ENCODE results near the gene TMEM132D.

Gene TMEM132D

GRCh38 chr12:129494766-129495165, 409.1 kb downstream of the TMEM132D start:
- no peak for DNase-seq (ENCODE audit: low read depth)
- no peak overlapping the region for H3K4me3 ChIP-seq (ENCODE audit: control insufficient read depth, low read depth, low read length)
- TF ChIP-seq CTCF (conservative IDR thresholded peaks at IDR 0.05; ENCODE audit: control insufficient read depth, insufficient read depth, low read depth, low read length), result no peak

- no peak for TF ChIP-seq CTCF (conservative IDR thresholded peaks at IDR 0.05; ENCODE audit: control insufficient read depth, insufficient read depth, low read depth, low read length)
- no peak overlapping the region for H3K4me3 ChIP-seq (ENCODE audit: control insufficient read depth, low read depth, low read length)
- no peak for DNase-seq (ENCODE audit: low read depth)
Observed at GRCh38 chr12:129494260-129494659, 409.6 kb downstream of the TMEM132D start.

- no peak overlapping the region for H3K4me3 ChIP-seq (ENCODE audit: control insufficient read depth, low read depth, low read length)
Observed at GRCh38 chr12:129489100-129489676, 414.6 kb downstream of the TMEM132D start.

GRCh38 chr12:129486931-129487330, 416.9 kb downstream of the TMEM132D start:
- no peak for TF ChIP-seq CTCF (conservative IDR thresholded peaks at IDR 0.05; ENCODE audit: control insufficient read depth, insufficient read depth, low read depth, low read length)
- no peak for DNase-seq (ENCODE audit: low read depth)
- no peak overlapping the region for H3K4me3 ChIP-seq (ENCODE audit: control insufficient read depth, low read depth, low read length)

More at GRCh38 chr12:129489100-129489676, 414.6 kb downstream of the TMEM132D start:
- no peak for TF ChIP-seq CTCF (conservative IDR thresholded peaks at IDR 0.05; ENCODE audit: control insufficient read depth, insufficient read depth, low read depth, low read length)
- no peak for DNase-seq (ENCODE audit: low read depth)

- no peak overlapping the region for H3K4me3 ChIP-seq (ENCODE audit: control insufficient read depth, low read depth, low read length)
- DNase-seq (ENCODE audit: low read depth), result no peak
Observed at GRCh38 chr12:129483111-129483893, 420.5 kb downstream of the TMEM132D start.

GRCh38 chr12:129481921-129482320, 421.9 kb downstream of the TMEM132D start:
- no peak for DNase-seq (ENCODE audit: low read depth)
- H3K4me3 ChIP-seq (ENCODE audit: control insufficient read depth, low read depth, low read length), result no peak overlapping the region
- no peak for TF ChIP-seq CTCF (conservative IDR thresholded peaks at IDR 0.05; ENCODE audit: control insufficient read depth, insufficient read depth, low read depth, low read length)

More at GRCh38 chr12:129483111-129483893, 420.5 kb downstream of the TMEM132D start:
- no peak for TF ChIP-seq CTCF (conservative IDR thresholded peaks at IDR 0.05; ENCODE audit: control insufficient read depth, insufficient read depth, low read depth, low read length)

Measured in fibroblast of mammary gland (primary cell).